ENCODE data around the gene DDX46. TPM values are rescaled to one million over a fixed set of nuclear protein-coding genes. Genes with fewer than 3 reads are reported as not detected.

Gene DDX46
- total RNA-seq, 1 experiment from 2014 or later, result 99.3 TPM

- DNase-seq (ENCODE audit: low read depth, low spot score) (no peak), ATAC-seq (no peak)
- ChIA-PET POLR2A (no interaction called here), RAD21 (ENCODE audit: low non-redundant PET in 1 of 2, low total read pairs in 2 of 2, uncharacterized antibody in 2 of 2, unreplicated experiment in 2 of 2) (no interaction called here), CTCF (no interaction called here)
- H3K4me1 ChIP-seq (ENCODE audit: control insufficient read depth in 1 of 2, insufficient read depth in 2 of 2, low read length in 2 of 2), result no peaks in the 10 kb centered on the region
- H3K4me3 ChIP-seq (replicated peaks in 1 of 2; ENCODE audit: low read depth in 1 of 2, low read length in 2 of 2), result no peak overlapping the region
- no peaks in the 10 kb centered on the region for H3K9me3 ChIP-seq (ENCODE audit: control insufficient read depth in 1 of 2, insufficient read depth in 1 of 2, low read depth in 1 of 2, low read length in 2 of 2)
- H3K79me2 ChIP-seq (ENCODE audit: insufficient read depth, low read length), result peaks cover 53% of the 10 kb centered on the region
- BruUV-seq (replicated peaks), result no TSS peak
- intact Hi-C loops (cut with micrococcal nuclease), result no loop called here
- H3K9ac ChIP-seq (ENCODE audit: low read length), result no peak overlapping the region
- no peak overlapping the region for H2AFZ ChIP-seq (ENCODE audit: low read depth, low read length, poor library complexity, severe bottlenecking)
- H3K9me2 ChIP-seq (ENCODE audit: insufficient read depth), result no peaks in the 10 kb centered on the region
- no peaks in the 10 kb centered on the region; the same call in 1 of the 2 replicates for H4K20me1 ChIP-seq (ENCODE audit: insufficient read depth)
- H3K27ac ChIP-seq (ENCODE audit: low read depth, low read length), result no peak overlapping the region
- TF ChIP-seq REST (IDR thresholded peaks at IDR 0.05; ENCODE audit: low read depth), result no peak
- no peak for TF ChIP-seq EZH2 (IDR thresholded peaks at IDR 0.05)
- TF ChIP-seq SRF (IDR thresholded peaks at IDR 0.05; ENCODE audit: low read depth), result no peak
- TF ChIP-seq POLR2A (IDR thresholded peaks at IDR 0.05; ENCODE audit: borderline replicate concordance, extremely low read depth, insufficient read depth, insufficient read length), result no peak
- TF ChIP-seq SIN3A (IDR thresholded peaks at IDR 0.05; ENCODE audit: low read depth), result no peak
- TF ChIP-seq YY1 (IDR thresholded peaks at IDR 0.05; ENCODE audit: extremely low read depth, insufficient replicate concordance, low read depth, low read length), result no peak
- TF ChIP-seq RAD21 (IDR thresholded peaks at IDR 0.05; ENCODE audit: low read depth), result no peak
- TF ChIP-seq ELF1 (IDR thresholded peaks at IDR 0.05; ENCODE audit: borderline replicate concordance, low read depth), result no peak
- TF ChIP-seq EGR1 (IDR thresholded peaks at IDR 0.05; ENCODE audit: low read depth), result no peak
- no peak for TF ChIP-seq EZH2phosphoT487 (IDR thresholded peaks at IDR 0.05; ENCODE audit: borderline replicate concordance)
- TF ChIP-seq FOSL1 (IDR thresholded peaks at IDR 0.05; ENCODE audit: low read depth), result no peak
- TF ChIP-seq POLR2AphosphoS5 (IDR thresholded peaks at IDR 0.05; ENCODE audit: low read depth, low read length), result no peak
- no peak for TF ChIP-seq CEBPB (IDR thresholded peaks at IDR 0.05; ENCODE audit: low read depth)
- no peak for TF ChIP-seq CBX3 (IDR thresholded peaks at IDR 0.05; ENCODE audit: low read depth)
- TF ChIP-seq, protein P1, sequence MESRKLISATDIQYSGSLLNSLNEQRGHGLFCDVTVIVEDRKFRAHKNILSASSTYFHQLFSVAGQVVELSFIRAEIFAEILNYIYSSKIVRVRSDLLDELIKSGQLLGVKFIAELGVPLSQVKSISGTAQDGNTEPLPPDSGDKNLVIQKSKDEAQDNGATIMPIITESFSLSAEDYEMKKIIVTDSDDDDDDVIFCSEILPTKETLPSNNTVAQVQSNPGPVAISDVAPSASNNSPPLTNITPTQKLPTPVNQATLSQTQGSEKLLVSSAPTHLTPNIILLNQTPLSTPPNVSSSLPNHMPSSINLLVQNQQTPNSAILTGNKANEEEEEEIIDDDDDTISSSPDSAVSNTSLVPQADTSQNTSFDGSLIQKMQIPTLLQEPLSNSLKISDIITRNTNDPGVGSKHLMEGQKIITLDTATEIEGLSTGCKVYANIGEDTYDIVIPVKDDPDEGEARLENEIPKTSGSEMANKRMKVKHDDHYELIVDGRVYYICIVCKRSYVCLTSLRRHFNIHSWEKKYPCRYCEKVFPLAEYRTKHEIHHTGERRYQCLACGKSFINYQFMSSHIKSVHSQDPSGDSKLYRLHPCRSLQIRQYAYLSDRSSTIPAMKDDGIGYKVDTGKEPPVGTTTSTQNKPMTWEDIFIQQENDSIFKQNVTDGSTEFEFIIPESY (IDR thresholded peaks at IDR 0.05; ENCODE audit: extremely low read depth, insufficient replicate concordance, low read length), result no peak
- TF ChIP-seq MAX (IDR thresholded peaks at IDR 0.05), result no peak
- no peak for TF ChIP-seq SP1 (IDR thresholded peaks at IDR 0.05; ENCODE audit: low read depth)
- TF ChIP-seq TCF7L2 (IDR thresholded peaks at IDR 0.05; ENCODE audit: borderline replicate concordance, extremely low read depth, insufficient read depth, insufficient read length), result no peak
- TF ChIP-seq ATF3 (IDR thresholded peaks at IDR 0.05), result no peak
- no peak for TF ChIP-seq ZFX (IDR thresholded peaks at IDR 0.05)
- no peak overlapping the region for H3K4me2 ChIP-seq (ENCODE audit: low read length)
- peaks cover 58 to 63% of the 10 kb centered on the region in 2 experiments for H3K36me3 ChIP-seq (ENCODE audit: control insufficient read depth in 1 of 2, insufficient read depth in 2 of 2, low read length in 2 of 2)
- no peaks in the 10 kb centered on the region for H3K27me3 ChIP-seq (ENCODE audit: insufficient read depth, low read length)
Observed at GRCh38 chr5:134772461-134773125, 14.0 kb downstream of the DDX46 start.

Data from HCT116 (cell line).